GM23338 (cell line): ENCODE data around the gene AOC1. TPM values are rescaled to one million over a fixed set of nuclear protein-coding genes. Genes with fewer than 3 reads are reported as not detected.

Experiments used
- ATAC-seq: fragments of 200-7000 bp; cut with Tn5 transposase; 3 replicates; pipeline ENCODE4 v1.9.1; 2020
- DNase-seq: peaks from one replicate; pipeline ENCODE4 v3.0.0-alpha.2; 2015; ENCODE audit warnings: low spot score
- H2AFZ ChIP-seq: fragments of 200-600 bp; sonication (generic); 2 replicates; pipeline ENCODE4 v1.8.0; 2016; ENCODE audit warnings: antibody characterized with exemption, mild to moderate bottlenecking, moderate library complexity
- H3F3A ChIP-seq: fragments of 200-600 bp; sonication (generic); replicated peaks from 2 replicates; pipeline ENCODE4 v1.8.0; 2017; ENCODE audit warnings: antibody characterized with exemption, mixed run types, low read depth
- H3K27ac ChIP-seq: fragments of 200-600 bp; sonication (generic); 2 replicates; pipeline ENCODE4 v1.6.1; 2016; ENCODE audit warnings: low read depth
- H3K27me3 ChIP-seq: fragments of 200-600 bp; sonication (generic); 2 replicates; pipeline ENCODE4 v1.8.0; 2016; ENCODE audit warnings: mild to moderate bottlenecking, mixed run types, moderate library complexity; ENCODE audit not compliant: insufficient read depth
- H3K36me3 ChIP-seq: fragments of 200-600 bp; sonication (generic); 2 replicates; pipeline ENCODE4 v1.8.0; 2016; ENCODE audit warnings: mild to moderate bottlenecking; ENCODE audit not compliant: insufficient read depth
- H3K4me1 ChIP-seq: fragments of 200-600 bp; sonication (generic); 2 replicates; pipeline ENCODE4 v1.8.0; 2016; ENCODE audit warnings: mild to moderate bottlenecking, moderate library complexity; ENCODE audit not compliant: insufficient read depth
- H3K4me2 ChIP-seq: fragments of 200-600 bp; sonication (generic); 2 replicates; pipeline ENCODE4 v1.7.1; 2017; ENCODE audit warnings: mixed run types
- H3K4me3 ChIP-seq: fragments of 200-600 bp; sonication (generic); 2 replicates; pipeline ENCODE4 v1.6.1; 2016; ENCODE audit warnings: mixed run types
- H3K79me2 ChIP-seq: fragments of 200-600 bp; sonication (generic); replicated peaks from 2 replicates; pipeline ENCODE4 v1.8.0; 2017; ENCODE audit warnings: mild to moderate bottlenecking; ENCODE audit not compliant: insufficient read depth
- H3K9me2 ChIP-seq: fragments of 200-600 bp; sonication (generic); 2 replicates; pipeline ENCODE4 v1.8.0; 2017; ENCODE audit not compliant: insufficient read depth
- H4K20me1 ChIP-seq: fragments of 200-600 bp; sonication (generic); replicated peaks from 2 replicates; pipeline ENCODE4 v1.8.0; 2017; ENCODE audit warnings: mild to moderate bottlenecking; ENCODE audit not compliant: insufficient read depth
- H3K27ac Mint-ChIP-seq: 2 replicates; pipeline ENCODE4 v1.8.0; 2020; ENCODE audit warnings: inconsistent platforms, mild to moderate bottlenecking, moderate library complexity, mixed read lengths
- H3K27me3 Mint-ChIP-seq: 3 replicates; pipeline ENCODE4 v1.8.0; 2022; ENCODE audit warnings: low read depth, mild to moderate bottlenecking, moderate library complexity, mixed read lengths, inconsistent platforms; ENCODE audit not compliant: insufficient read depth, poor library complexity
- H3K36me3 Mint-ChIP-seq: 3 replicates; pipeline ENCODE4 v1.8.0; 2021; ENCODE audit warnings: low read depth, mild to moderate bottlenecking, inconsistent platforms, moderate library complexity, mixed read lengths
- H3K4me1 Mint-ChIP-seq: 3 replicates; pipeline ENCODE4 v1.8.0; 2020; ENCODE audit warnings: mild to moderate bottlenecking, inconsistent platforms, mixed read lengths
- H3K4me3 Mint-ChIP-seq: 3 replicates; pipeline ENCODE4 v1.8.0; 2021; ENCODE audit warnings: moderate library complexity, mild to moderate bottlenecking, inconsistent platforms, mixed read lengths
- H3K9me3 Mint-ChIP-seq: 3 replicates; pipeline ENCODE4 v1.8.0; 2020; ENCODE audit warnings: moderate library complexity, mild to moderate bottlenecking, inconsistent platforms, mixed read lengths
- CREB1 ChIP-seq: fragments of 250-450 bp; sonication (Bioruptor Pico); IDR thresholded peaks from 2 replicates; pipeline ENCODE4 v1.5.0; 2020; ENCODE audit warnings: low read depth, mild to moderate bottlenecking, moderate library complexity
- JUNB ChIP-seq: IDR thresholded peaks from one replicate; pipeline ENCODE4 v1.6.1; 2016; ENCODE audit warnings: antibody characterized with exemption; ENCODE audit not compliant: unreplicated experiment
- NANOG ChIP-seq: IDR thresholded peaks from 2 replicates; pipeline ENCODE4 v1.6.1; 2016; ENCODE audit warnings: antibody characterized with exemption, borderline replicate concordance
- STAT1 ChIP-seq: IDR thresholded peaks from one replicate; pipeline ENCODE4 v1.6.1; 2016; ENCODE audit warnings: antibody characterized with exemption; ENCODE audit not compliant: unreplicated experiment
- polyA plus RNA-seq: library from polyadenylated mRNA; unstranded; fragments of >200 nt; fragmentation: Nextera tagmentation; extraction: Ambion mirVana; gene quantifications from 2 replicates; pipeline ENCODE4 v1.2.1, GENCODE V29; 2016
- total RNA-seq: library from RNA; depleted of rRNA; stranded (reverse); fragments of >200 nt; shearing (Covaris generic); gene quantifications from 2 replicates; pipeline ENCODE4 v1.2.3, GENCODE V29; 2014
- TF ChIP-seq, protein P1 (sequence below): IDR thresholded peaks from one replicate; pipeline ENCODE4 v1.6.1; 2018; ENCODE audit warnings: antibody characterized with exemption; ENCODE audit not compliant: unreplicated experiment
- TF ChIP-seq, protein P2 (sequence below): fragments of 250-450 bp; sonication (Bioruptor Pico); IDR thresholded peaks from 2 replicates; pipeline ENCODE4 v1.5.0; 2020; ENCODE audit warnings: mild to moderate bottlenecking, moderate library complexity
- TF ChIP-seq, protein P3 (sequence below), 2 experiments: fragments of 200-600 bp in 1 of 2; sonication (generic) in 1 of 2; conservative IDR thresholded peaks; 2 replicates each; pipeline versions ENCODE4 v1.5.1 to v1.6.1; 2016 to 2017; ENCODE audit warnings: antibody characterized with exemption in 2 of 2, low read depth in 2 of 2, mild to moderate bottlenecking in 2 of 2, moderate library complexity in 1 of 2
- TF ChIP-seq, protein P4 (sequence below): IDR thresholded peaks from 2 replicates; pipeline ENCODE4 v1.6.1; 2016; ENCODE audit warnings: antibody characterized with exemption

AOC1 gene
- total and polyA plus RNA-seq, 2 experiments from 2014 or later: not detected

DNA sequence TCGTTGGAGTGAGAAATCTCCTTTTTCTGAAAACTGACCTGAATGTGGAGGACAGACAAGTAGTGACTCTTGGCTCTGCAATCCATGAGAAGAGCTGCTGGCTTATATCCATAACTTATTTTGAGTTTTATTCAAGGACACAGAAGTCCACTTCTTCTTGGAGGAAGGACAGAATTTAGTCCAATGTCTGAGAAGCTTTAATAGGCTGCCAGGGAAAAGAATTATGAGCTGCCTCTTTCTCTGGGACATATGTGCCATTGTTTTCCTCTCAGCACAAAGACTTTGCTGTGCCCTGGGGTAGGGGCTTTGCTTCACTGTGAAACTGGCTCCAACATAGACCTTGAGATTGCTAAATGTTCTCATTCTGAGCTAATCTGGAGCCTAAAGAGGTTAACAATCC is 20.5 kb upstream of the AOC1 start (continued):
- TF ChIP-seq, protein P1, sequence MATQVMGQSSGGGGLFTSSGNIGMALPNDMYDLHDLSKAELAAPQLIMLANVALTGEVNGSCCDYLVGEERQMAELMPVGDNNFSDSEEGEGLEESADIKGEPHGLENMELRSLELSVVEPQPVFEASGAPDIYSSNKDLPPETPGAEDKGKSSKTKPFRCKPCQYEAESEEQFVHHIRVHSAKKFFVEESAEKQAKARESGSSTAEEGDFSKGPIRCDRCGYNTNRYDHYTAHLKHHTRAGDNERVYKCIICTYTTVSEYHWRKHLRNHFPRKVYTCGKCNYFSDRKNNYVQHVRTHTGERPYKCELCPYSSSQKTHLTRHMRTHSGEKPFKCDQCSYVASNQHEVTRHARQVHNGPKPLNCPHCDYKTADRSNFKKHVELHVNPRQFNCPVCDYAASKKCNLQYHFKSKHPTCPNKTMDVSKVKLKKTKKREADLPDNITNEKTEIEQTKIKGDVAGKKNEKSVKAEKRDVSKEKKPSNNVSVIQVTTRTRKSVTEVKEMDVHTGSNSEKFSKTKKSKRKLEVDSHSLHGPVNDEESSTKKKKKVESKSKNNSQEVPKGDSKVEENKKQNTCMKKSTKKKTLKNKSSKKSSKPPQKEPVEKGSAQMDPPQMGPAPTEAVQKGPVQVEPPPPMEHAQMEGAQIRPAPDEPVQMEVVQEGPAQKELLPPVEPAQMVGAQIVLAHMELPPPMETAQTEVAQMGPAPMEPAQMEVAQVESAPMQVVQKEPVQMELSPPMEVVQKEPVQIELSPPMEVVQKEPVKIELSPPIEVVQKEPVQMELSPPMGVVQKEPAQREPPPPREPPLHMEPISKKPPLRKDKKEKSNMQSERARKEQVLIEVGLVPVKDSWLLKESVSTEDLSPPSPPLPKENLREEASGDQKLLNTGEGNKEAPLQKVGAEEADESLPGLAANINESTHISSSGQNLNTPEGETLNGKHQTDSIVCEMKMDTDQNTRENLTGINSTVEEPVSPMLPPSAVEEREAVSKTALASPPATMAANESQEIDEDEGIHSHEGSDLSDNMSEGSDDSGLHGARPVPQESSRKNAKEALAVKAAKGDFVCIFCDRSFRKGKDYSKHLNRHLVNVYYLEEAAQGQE: no peak
- TF ChIP-seq, protein P2, sequence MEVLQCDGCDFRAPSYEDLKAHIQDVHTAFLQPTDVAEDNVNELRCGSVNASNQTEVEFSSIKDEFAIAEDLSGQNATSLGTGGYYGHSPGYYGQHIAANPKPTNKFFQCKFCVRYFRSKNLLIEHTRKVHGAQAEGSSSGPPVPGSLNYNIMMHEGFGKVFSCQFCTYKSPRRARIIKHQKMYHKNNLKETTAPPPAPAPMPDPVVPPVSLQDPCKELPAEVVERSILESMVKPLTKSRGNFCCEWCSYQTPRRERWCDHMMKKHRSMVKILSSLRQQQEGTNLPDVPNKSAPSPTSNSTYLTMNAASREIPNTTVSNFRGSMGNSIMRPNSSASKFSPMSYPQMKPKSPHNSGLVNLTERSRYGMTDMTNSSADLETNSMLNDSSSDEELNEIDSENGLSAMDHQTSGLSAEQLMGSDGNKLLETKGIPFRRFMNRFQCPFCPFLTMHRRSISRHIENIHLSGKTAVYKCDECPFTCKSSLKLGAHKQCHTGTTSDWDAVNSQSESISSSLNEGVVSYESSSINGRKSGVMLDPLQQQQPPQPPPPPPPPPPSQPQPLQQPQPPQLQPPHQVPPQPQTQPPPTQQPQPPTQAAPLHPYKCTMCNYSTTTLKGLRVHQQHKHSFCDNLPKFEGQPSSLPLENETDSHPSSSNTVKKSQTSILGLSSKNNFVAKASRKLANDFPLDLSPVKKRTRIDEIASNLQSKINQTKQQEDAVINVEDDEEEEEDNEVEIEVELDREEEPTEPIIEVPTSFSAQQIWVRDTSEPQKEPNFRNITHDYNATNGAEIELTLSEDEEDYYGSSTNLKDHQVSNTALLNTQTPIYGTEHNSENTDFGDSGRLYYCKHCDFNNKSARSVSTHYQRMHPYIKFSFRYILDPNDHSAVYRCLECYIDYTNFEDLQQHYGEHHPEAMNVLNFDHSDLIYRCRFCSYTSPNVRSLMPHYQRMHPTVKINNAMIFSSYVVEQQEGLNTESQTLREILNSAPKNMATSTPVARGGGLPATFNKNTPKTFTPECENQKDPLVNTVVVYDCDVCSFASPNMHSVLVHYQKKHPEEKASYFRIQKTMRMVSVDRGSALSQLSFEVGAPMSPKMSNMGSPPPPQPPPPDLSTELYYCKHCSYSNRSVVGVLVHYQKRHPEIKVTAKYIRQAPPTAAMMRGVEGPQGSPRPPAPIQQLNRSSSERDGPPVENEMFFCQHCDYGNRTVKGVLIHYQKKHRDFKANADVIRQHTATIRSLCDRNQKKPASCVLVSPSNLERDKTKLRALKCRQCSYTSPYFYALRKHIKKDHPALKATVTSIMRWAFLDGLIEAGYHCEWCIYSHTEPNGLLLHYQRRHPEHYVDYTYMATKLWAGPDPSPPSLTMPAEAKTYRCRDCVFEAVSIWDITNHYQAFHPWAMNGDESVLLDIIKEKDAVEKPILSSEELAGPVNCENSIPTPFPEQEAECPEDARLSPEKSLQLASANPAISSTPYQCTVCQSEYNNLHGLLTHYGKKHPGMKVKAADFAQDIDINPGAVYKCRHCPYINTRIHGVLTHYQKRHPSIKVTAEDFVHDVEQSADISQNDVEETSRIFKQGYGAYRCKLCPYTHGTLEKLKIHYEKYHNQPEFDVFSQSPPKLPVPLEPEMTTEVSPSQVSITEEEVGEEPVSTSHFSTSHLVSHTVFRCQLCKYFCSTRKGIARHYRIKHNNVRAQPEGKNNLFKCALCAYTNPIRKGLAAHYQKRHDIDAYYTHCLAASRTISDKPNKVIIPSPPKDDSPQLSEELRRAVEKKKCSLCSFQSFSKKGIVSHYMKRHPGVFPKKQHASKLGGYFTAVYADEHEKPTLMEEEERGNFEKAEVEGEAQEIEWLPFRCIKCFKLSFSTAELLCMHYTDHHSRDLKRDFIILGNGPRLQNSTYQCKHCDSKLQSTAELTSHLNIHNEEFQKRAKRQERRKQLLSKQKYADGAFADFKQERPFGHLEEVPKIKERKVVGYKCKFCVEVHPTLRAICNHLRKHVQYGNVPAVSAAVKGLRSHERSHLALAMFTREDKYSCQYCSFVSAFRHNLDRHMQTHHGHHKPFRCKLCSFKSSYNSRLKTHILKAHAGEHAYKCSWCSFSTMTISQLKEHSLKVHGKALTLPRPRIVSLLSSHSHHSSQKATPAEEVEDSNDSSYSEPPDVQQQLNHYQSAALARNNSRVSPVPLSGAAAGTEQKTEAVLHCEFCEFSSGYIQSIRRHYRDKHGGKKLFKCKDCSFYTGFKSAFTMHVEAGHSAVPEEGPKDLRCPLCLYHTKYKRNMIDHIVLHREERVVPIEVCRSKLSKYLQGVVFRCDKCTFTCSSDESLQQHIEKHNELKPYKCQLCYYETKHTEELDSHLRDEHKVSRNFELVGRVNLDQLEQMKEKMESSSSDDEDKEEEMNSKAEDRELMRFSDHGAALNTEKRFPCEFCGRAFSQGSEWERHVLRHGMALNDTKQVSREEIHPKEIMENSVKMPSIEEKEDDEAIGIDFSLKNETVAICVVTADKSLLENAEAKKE (CRISPR knock-in tag): no peak

DNA sequence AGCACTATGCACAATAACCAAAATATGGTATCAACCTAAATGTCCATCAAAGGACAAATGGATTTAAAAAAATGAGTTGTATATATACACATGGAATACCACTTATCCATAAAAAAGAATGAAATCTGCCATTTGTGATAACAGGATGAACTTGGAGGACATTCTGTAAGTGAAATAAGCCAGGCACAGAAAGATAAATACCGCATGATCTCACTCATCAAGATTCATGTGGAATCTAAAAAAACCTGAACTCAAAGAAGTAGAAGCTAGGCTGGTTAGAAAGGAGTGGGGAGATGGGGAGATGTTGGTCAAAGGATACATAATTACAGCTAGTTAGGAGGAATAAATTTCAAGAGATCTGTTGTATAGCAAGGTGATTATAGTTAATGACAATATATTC is 17.3 kb upstream of the AOC1 start:
- no peaks in the 10 kb centered on the region for H3K79me2 ChIP-seq
- no peak for DNase-seq
- no peak overlapping the region for H3K27ac ChIP-seq
- Mint-ChIP-seq H3K27ac (no peak overlapping the region), H3K4me3 (no peak overlapping the region), H3K9me3 (no peaks in the 10 kb centered on the region), H3K36me3 (no peaks in the 10 kb centered on the region), H3K27me3 (peaks cover 2% of the 10 kb centered on the region), H3K4me1 (no peaks in the 10 kb centered on the region)
- H4K20me1 ChIP-seq: no peaks in the 10 kb centered on the region
- no peaks in the 10 kb centered on the region for H3K4me1 ChIP-seq
- H3F3A ChIP-seq: no peaks in the 10 kb centered on the region
- H3K36me3 ChIP-seq: no peaks in the 10 kb centered on the region
- no peak for ATAC-seq
- H2AFZ ChIP-seq: no peak overlapping the region
- no peak overlapping the region for H3K4me2 ChIP-seq
- no peaks in the 10 kb centered on the region for H3K27me3 ChIP-seq
- no peak overlapping the region for H3K4me3 ChIP-seq
- 0 out of 2 replicates have a peak, but pooled peaks cover 4% of the 10 kb centered on the region for H3K9me2 ChIP-seq
- no peak for TF ChIP-seq JUNB
- TF ChIP-seq CREB1 (CRISPR knock-in tag): no peak
- TF ChIP-seq, protein P3, sequence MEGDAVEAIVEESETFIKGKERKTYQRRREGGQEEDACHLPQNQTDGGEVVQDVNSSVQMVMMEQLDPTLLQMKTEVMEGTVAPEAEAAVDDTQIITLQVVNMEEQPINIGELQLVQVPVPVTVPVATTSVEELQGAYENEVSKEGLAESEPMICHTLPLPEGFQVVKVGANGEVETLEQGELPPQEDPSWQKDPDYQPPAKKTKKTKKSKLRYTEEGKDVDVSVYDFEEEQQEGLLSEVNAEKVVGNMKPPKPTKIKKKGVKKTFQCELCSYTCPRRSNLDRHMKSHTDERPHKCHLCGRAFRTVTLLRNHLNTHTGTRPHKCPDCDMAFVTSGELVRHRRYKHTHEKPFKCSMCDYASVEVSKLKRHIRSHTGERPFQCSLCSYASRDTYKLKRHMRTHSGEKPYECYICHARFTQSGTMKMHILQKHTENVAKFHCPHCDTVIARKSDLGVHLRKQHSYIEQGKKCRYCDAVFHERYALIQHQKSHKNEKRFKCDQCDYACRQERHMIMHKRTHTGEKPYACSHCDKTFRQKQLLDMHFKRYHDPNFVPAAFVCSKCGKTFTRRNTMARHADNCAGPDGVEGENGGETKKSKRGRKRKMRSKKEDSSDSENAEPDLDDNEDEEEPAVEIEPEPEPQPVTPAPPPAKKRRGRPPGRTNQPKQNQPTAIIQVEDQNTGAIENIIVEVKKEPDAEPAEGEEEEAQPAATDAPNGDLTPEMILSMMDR (conservative IDR thresholded peaks at IDR 0.05; ENCODE audit: low read depth in 2 of 2): no peak
- TF ChIP-seq, protein P4, sequence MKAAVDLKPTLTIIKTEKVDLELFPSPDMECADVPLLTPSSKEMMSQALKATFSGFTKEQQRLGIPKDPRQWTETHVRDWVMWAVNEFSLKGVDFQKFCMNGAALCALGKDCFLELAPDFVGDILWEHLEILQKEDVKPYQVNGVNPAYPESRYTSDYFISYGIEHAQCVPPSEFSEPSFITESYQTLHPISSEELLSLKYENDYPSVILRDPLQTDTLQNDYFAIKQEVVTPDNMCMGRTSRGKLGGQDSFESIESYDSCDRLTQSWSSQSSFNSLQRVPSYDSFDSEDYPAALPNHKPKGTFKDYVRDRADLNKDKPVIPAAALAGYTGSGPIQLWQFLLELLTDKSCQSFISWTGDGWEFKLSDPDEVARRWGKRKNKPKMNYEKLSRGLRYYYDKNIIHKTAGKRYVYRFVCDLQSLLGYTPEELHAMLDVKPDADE: no peak
- no peak for TF ChIP-seq STAT1
- TF ChIP-seq NANOG: no peak
